SKM-1 (cell line): Measurements from ENCODE around the gene RAD51B.

Source experiments
- DNase-seq: peaks from one replicate; lab custom pipeline; 2025; ENCODE audit not compliant: unreplicated experiment; lab: John Stamatoyannopoulos, UW

Gene RAD51B

GRCh38 chr14:68373124-68373646 is 553.6 kb downstream of the RAD51B start:
- no peak for DNase-seq

DNA sequence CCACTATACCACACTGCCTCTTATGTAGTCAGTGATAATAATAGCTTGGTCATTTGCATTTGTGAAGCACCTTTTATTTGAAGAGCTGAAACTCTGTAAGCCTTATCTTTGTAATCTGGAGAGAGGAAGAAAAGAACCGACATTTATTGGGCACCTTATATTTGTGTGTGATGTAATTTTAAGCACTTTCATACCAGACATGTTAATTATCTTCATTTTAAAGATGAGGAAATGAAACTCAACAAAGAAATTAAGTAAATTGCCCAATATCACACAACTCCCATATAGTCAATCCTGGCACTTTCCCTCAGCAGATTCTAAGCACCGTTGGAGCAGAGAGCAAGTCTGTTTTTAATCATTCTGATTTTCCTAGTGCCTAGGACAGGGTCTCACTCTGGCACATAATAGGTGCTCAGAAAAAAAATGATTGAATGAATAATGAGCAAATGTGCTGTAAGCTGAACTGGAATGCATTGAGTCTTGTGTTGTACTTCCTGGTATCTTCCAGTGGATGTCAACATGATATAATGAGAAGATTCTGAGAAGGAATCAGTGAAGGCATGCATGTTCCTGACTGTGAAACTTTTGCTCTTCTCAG is 554.4 kb downstream of the RAD51B start:
- no peak for DNase-seq

- no peak for DNase-seq
Measured at GRCh38 chr14:68374682-68375081, 555.1 kb downstream of the RAD51B start.

DNA sequence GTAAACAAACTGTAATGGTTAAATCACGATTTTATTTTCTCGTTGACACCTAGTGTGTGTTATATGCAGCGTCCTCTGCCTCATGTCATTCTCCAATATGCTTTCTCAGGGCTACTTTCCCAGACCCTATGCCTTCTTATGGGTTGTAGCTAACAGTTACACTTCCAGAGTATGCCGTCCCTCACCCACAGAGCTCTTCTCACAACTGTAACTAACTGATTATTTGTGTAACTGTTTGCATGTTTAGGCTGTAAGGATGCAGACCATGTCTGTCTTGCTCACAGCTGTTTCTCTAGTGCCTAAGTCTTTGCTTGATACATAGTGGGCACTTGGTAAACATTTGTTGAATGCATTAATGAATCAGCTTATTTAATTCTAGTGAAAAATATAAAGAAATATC is 555.8 kb downstream of the RAD51B start:
- DNase-seq = no peak

GRCh38 chr14:68376067-68376779 is 556.6 kb downstream of the RAD51B start:
- DNase-seq = no peak

DNA sequence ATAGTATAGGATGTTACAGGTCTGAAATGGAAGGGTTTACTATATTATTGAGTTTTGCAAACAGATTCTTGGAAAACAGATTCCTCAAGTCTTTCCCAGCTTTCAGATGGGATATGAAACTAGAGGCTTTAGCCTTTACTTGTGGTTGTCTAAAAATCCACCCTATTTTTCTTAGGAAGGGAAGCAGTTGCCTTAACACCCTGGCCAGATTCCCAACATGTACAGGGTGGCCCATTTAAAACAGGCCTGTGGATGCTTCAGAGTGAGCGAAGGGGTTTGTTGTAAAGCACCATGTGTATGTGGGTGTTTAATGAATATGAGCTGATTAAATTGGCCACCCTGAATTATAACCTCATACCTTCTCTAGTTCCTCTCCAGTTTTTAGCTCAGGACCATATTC is 557.4 kb downstream of the RAD51B start:
- no peak for DNase-seq

DNA sequence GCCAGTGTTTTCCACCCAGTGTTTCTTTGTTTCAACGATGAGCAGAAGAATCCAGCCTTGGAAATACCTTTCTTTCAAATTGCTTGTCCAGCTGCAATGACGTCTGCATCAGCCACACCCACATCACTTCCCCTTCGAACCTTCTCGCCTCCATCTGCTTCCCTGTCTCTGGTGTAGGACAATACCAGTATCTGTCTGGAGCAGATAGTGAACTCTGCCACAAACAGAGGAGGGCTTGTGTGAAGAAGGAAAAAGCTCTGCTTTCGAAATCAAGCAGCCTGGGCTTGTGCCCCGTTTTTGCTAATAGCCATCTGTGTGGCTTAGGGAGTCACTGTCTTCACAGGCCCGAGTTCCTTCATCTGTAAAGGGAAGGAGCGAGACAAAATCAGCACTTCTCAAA is 557.9 kb downstream of the RAD51B start:
- no peak for DNase-seq

- DNase-seq = no peak
Measured at GRCh38 chr14:68379510-68380328, 560.1 kb downstream of the RAD51B start.

GRCh38 chr14:68380329-68380741 is 560.8 kb downstream of the RAD51B start:
- DNase-seq = no peak

DNA sequence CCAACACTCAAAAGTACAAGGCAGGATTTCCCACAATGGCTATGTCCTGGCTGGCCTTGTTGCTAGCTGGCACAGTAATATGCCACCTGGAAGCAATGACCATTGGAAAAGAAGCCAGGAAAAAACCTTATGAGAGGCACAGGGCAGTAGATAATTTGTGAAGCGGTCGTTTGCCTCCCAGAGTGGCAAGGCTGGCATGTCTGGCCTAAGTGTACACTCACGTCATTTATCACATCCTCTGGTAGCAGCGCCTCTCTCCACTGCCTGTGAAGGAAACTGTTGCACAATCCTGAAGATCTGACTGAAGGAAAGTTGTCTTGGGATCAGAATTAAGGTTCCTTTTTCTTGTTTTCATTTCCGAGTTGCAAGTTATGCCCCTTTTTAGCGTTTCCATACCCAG is 564.8 kb downstream of the RAD51B start:
- DNase-seq = peak; percentile 31

DNA sequence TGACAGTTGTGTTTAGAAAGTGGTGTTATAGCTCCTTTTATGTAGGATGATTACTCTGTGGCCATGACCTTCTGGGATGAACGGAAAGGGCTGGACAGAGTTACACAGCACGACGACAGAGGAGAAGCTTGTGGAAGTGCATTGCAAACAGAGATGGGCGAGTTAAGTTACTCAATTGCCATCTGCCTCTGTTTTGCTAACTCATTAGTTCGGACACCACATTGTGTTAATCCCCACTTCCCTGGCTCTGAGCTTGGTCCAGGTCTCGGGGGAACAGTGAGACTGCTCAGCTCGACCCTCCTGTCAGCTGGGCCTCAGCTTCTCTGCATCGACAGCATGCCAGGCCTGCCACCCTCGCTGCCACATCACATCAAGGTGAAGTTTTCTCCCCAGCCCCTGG is 565.3 kb downstream of the RAD51B start:
- DNase-seq = no peak

- no peak for DNase-seq
Measured at GRCh38 chr14:68386446-68386845, 566.9 kb downstream of the RAD51B start.

- no peak for DNase-seq
Measured at GRCh38 chr14:68386950-68387779, 567.6 kb downstream of the RAD51B start.

DNA sequence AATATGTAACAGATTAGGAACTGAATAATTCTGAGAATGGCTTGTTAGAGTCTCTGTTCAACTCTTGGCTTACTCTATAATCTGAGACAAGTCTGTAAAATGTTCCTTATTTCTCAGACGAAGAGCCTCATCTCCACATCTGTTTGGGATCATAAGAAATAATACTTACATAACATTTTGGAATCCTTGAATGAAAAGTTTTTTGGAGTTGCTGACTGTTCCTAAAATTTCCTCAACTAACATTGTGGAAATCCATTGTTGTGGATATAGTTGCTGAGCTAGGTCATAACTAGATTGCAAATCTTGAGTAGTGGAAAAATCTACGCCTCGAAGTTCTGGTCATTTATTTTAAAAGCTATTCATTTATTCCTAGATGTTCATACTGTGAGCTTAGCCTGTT is 570.4 kb downstream of the RAD51B start:
- DNase-seq = no peak

DNA sequence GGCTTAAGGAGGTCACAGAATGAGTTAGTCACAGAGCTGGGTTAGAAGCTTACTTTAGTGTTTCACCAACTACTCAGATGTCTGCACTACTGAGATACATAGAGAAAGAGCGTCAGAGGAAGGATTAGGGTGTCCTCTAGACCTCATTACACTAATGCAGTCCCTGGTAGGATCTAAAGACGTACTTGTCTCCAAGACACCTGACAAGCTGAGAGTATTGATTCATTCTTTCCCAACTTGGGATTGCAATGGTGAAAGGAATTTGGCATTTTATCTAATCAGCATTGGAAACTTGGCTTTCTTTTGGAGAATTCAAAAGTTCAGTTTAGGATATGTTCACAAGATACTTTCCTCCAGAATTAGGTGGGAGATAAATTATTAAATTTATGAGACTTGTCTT is 571.2 kb downstream of the RAD51B start:
- no peak for DNase-seq

- no peak for DNase-seq
Measured at GRCh38 chr14:68391311-68392014, 571.9 kb downstream of the RAD51B start.

- DNase-seq = peak; percentile 3
Measured at GRCh38 chr14:68392393-68393141, 573.0 kb downstream of the RAD51B start.

DNA sequence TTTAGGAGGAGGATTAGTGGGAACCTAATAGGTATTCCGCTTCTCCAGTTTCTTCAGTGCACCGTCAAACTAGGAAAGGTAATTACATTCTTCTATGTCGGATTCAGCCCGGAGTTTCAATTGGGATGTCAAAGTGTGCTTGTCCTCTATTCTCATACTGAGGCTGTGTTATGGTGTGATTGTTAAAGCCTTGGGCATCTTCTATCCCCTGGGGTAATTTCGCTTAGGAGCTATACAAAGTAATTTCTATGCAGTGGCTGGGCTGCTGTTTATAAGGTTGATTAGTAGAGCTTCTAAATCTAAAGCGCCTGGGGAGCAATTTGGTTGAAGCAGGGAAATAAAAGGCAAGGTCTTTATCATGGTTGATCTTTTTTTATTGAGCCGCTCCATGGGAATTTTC is 573.7 kb downstream of the RAD51B start:
- DNase-seq = no peak

- DNase-seq = no peak
Measured at GRCh38 chr14:68394118-68394763, 574.7 kb downstream of the RAD51B start.
